MM.1S (cell line): Measurements from ENCODE around the gene RASGRF2.

Experiments used
- DNase-seq: peaks from one replicate; pipeline ENCODE4 v3.0.0-alpha.2; 2015
- H2AFZ ChIP-seq: fragments of 300-600 bp; sonication (generic); 2 replicates; pipeline ENCODE4 v1.6.0; 2016; ENCODE audit warnings: antibody characterized with exemption, low read length
- H3F3A ChIP-seq: fragments of 300-600 bp; sonication (generic); 2 replicates; pipeline ENCODE4 v1.6.1; 2016; ENCODE audit warnings: mild to moderate bottlenecking, antibody characterized with exemption, low read length, moderate library complexity, mixed read lengths; ENCODE audit not compliant: insufficient read depth
- H3K27ac ChIP-seq: fragments of 300-600 bp; sonication (generic); 2 replicates; pipeline ENCODE4 v1.5.1; 2016; ENCODE audit warnings: mild to moderate bottlenecking, low read length
- H3K27me3 ChIP-seq: fragments of 300-600 bp; sonication (generic); replicated peaks from 2 replicates; pipeline ENCODE4 v1.6.0; 2016; ENCODE audit warnings: low read length; ENCODE audit not compliant: insufficient read depth
- H3K36me3 ChIP-seq: fragments of 300-600 bp; sonication (generic); replicated peaks from 2 replicates; pipeline ENCODE4 v1.6.1; 2016; ENCODE audit warnings: mild to moderate bottlenecking, low read length, mixed read lengths; ENCODE audit not compliant: insufficient read depth
- H3K4me1 ChIP-seq: fragments of 300-600 bp; sonication (generic); 2 replicates; pipeline ENCODE4 v1.6.1; 2016; ENCODE audit warnings: low read length, mixed read lengths
- H3K4me2 ChIP-seq: fragments of 300-600 bp; sonication (generic); 2 replicates; pipeline ENCODE4 v1.6.0; 2016; ENCODE audit warnings: low read depth, low read length
- H3K4me3 ChIP-seq: fragments of 300-600 bp; sonication (generic); 2 replicates; pipeline ENCODE4 v1.5.1; 2016; ENCODE audit warnings: low read length, mixed read lengths
- H3K79me2 ChIP-seq: fragments of 300-600 bp; sonication (generic); 2 replicates; pipeline ENCODE4 v1.6.1; 2016; ENCODE audit warnings: mixed run types, low read length, mixed read lengths
- H3K9ac ChIP-seq: fragments of 300-600 bp; sonication (generic); 2 replicates; pipeline ENCODE4 v1.6.1; 2016; ENCODE audit warnings: low read length, mixed read lengths
- H3K9me2 ChIP-seq: fragments of 300-600 bp; sonication (generic); replicated peaks from 2 replicates; pipeline ENCODE4 v1.6.1; 2016; ENCODE audit warnings: mild to moderate bottlenecking, low read length, mixed read lengths; ENCODE audit not compliant: insufficient read depth
- H3K9me3 ChIP-seq: fragments of 300-600 bp; sonication (generic); replicated peaks from 2 replicates; pipeline ENCODE4 v1.6.1; 2016; ENCODE audit warnings: mild to moderate bottlenecking, low read length, mixed read lengths; ENCODE audit not compliant: insufficient read depth
- H4K20me1 ChIP-seq: fragments of 300-600 bp; sonication (generic); 2 replicates; pipeline ENCODE4 v1.6.1; 2016; ENCODE audit warnings: mild to moderate bottlenecking, low read length, moderate library complexity, mixed read lengths; ENCODE audit not compliant: insufficient read depth
- EZH2 ChIP-seq: fragments of 300-600 bp; sonication (generic); optimal IDR thresholded peaks from 2 replicates; pipeline ENCODE3; 2017; ENCODE audit warnings: low read depth, mild to moderate bottlenecking, antibody characterized with exemption, low read length, mixed read lengths
- EZH2phosphoT487 ChIP-seq: fragments of 300-600 bp; sonication (generic); IDR thresholded peaks from 2 replicates; pipeline ENCODE4 v1.6.1; 2018; ENCODE audit warnings: antibody characterized with exemption, low read length
- TF ChIP-seq, protein P1 (sequence below): fragments of 300-600 bp; sonication (generic); IDR thresholded peaks from 2 replicates; pipeline ENCODE4 v1.5.1; 2016; ENCODE audit warnings: antibody characterized with exemption, low read length, mixed read lengths

RASGRF2 gene

GRCh38 chr5:80941496-80941895 lies 18.7 kb upstream of the RASGRF2 start:
- H3K9me3 ChIP-seq: no peaks in the 10 kb centered on the region
- H3K79me2 ChIP-seq: no peaks in the 10 kb centered on the region
- no peak overlapping the region for H3K4me3 ChIP-seq
- H3F3A ChIP-seq: no peaks in the 10 kb centered on the region
- no peaks in the 10 kb centered on the region for H3K4me1 ChIP-seq
- H3K9me2 ChIP-seq: no peaks in the 10 kb centered on the region
- no peak for DNase-seq
- H3K36me3 ChIP-seq: no peaks in the 10 kb centered on the region
- no peaks in the 10 kb centered on the region for H4K20me1 ChIP-seq
- no peak overlapping the region for H3K27ac ChIP-seq
- H3K27me3 ChIP-seq: no peaks in the 10 kb centered on the region
- no peak overlapping the region for H3K9ac ChIP-seq
- no peak overlapping the region for H2AFZ ChIP-seq
- TF ChIP-seq, protein P1, sequence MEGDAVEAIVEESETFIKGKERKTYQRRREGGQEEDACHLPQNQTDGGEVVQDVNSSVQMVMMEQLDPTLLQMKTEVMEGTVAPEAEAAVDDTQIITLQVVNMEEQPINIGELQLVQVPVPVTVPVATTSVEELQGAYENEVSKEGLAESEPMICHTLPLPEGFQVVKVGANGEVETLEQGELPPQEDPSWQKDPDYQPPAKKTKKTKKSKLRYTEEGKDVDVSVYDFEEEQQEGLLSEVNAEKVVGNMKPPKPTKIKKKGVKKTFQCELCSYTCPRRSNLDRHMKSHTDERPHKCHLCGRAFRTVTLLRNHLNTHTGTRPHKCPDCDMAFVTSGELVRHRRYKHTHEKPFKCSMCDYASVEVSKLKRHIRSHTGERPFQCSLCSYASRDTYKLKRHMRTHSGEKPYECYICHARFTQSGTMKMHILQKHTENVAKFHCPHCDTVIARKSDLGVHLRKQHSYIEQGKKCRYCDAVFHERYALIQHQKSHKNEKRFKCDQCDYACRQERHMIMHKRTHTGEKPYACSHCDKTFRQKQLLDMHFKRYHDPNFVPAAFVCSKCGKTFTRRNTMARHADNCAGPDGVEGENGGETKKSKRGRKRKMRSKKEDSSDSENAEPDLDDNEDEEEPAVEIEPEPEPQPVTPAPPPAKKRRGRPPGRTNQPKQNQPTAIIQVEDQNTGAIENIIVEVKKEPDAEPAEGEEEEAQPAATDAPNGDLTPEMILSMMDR: no peak
- no peak for TF ChIP-seq EZH2phosphoT487
- no peak for TF ChIP-seq EZH2
- H3K4me2 ChIP-seq: no peak overlapping the region

GRCh38 chr5:80951366-80951765 lies 8.8 kb upstream of the RASGRF2 start:
- Histone ChIP-seq H3K4me1 (no peaks in the 10 kb centered on the region), H3K9me2 (no peaks in the 10 kb centered on the region), H4K20me1 (no peaks in the 10 kb centered on the region), H3K4me3 (no peak overlapping the region), H3K9me3 (no peaks in the 10 kb centered on the region), H3K9ac (no peak overlapping the region), H3F3A (no peaks in the 10 kb centered on the region), H3K27me3 (no peaks in the 10 kb centered on the region), H3K36me3 (no peaks in the 10 kb centered on the region), H2AFZ (no peak overlapping the region), H3K27ac (no peak overlapping the region), H3K4me2 (no peak overlapping the region), H3K79me2 (no peaks in the 10 kb centered on the region)
- TF ChIP-seq EZH2phosphoT487 (no peak), EZH2 (no peak)
- TF ChIP-seq, protein P1: no peak
- DNase-seq: no peak

GRCh38 chr5:80953587-80953986 lies 6.6 kb upstream of the RASGRF2 start:
- no peaks in the 10 kb centered on the region for H3K27me3 ChIP-seq
- no peak for DNase-seq
- no peaks in the 10 kb centered on the region for H3F3A ChIP-seq
- no peak overlapping the region for H3K9ac ChIP-seq
- no peaks in the 10 kb centered on the region for H3K36me3 ChIP-seq
- H3K9me3 ChIP-seq: no peaks in the 10 kb centered on the region
- H3K4me1 ChIP-seq: no peaks in the 10 kb centered on the region
- no peaks in the 10 kb centered on the region for H3K9me2 ChIP-seq
- H4K20me1 ChIP-seq: no peaks in the 10 kb centered on the region
- H3K79me2 ChIP-seq: no peaks in the 10 kb centered on the region
- TF ChIP-seq, protein P1: no peak
- TF ChIP-seq EZH2 (no peak), EZH2phosphoT487 (no peak)
- H2AFZ ChIP-seq: no peak overlapping the region
- H3K27ac ChIP-seq: no peak overlapping the region
- no peak overlapping the region for H3K4me3 ChIP-seq
- no peak overlapping the region for H3K4me2 ChIP-seq
